Lower lobe of right lung (tissue), 2 donors: ENCODE measurements around the gene RABL2B. TPM values are rescaled to one million over a fixed set of nuclear protein-coding genes. Genes with fewer than 3 reads are reported as not detected.
"Not testable (repeated sequence)": the region's sequence is repeated elsewhere in the genome, so short reads cannot be mapped to it uniquely, and the experiment has no call there.

Source experiments
- ATAC-seq, 2 donors: fragments of 200-7000 bp; cut with Tn5 transposase; one replicate each; pipeline ENCODE4 v1.9.1; 2020 to 2022; ENCODE audit warnings: mild to moderate bottlenecking in 2 of 2, moderate library complexity in 2 of 2
- DNase-seq: peaks from one replicate; pipeline ENCODE4 v3.0.0-alpha.2; 2020
- H3K27ac ChIP-seq: fragments of 200-600 bp; one replicate; pipeline ENCODE4 v1.8.0; 2022
- H3K27me3 ChIP-seq: fragments of 200-600 bp; one replicate; pipeline ENCODE4 v1.8.0; 2022; ENCODE audit warnings: low read depth
- H3K36me3 ChIP-seq: fragments of 200-600 bp; one replicate; pipeline ENCODE4 v1.8.0; 2022; ENCODE audit warnings: mild to moderate bottlenecking
- H3K4me1 ChIP-seq: fragments of 200-600 bp; one replicate; pipeline ENCODE4 v1.8.0; 2022
- H3K4me3 ChIP-seq: fragments of 200-600 bp; one replicate; pipeline ENCODE4 v1.8.0; 2022; ENCODE audit warnings: mild to moderate bottlenecking
- H3K9me3 ChIP-seq: fragments of 200-600 bp; one replicate; pipeline ENCODE4 v1.8.0; 2022
- intact Hi-C: fragments of 100-400 bp; cut with DNase I; formaldehyde crosslinking; loops from one replicate; pipeline ENCODE4 v1.11.0; 2022
- long read RNA-seq: library from polyadenylated mRNA; unstranded; transcript quantifications from one replicate; pipeline ENCODE4 v2.0.0, GENCODE V29; 2021
- total RNA-seq: library from RNA; stranded (reverse); fragmentation: NEBNext Ultra II Directional; extraction: Animal tissue kit (Norgen Biotek cat#: 25700); gene quantifications from one replicate; pipeline ENCODE4 v1.2.1, GENCODE V29; 2021
- TF ChIP-seq, protein P1 (sequence below): fragments of 200-600 bp; IDR thresholded peaks from one replicate; pipeline ENCODE4 v1.8.0; 2022; ENCODE audit warnings: antibody characterized with exemption, mild to moderate bottlenecking
- donor health status: DM: no; HTN: yes; CAD: no; lungs with severe emphysema.

RABL2B gene
- total RNA-seq, result 46.3 TPM
- long read RNA-seq, transcript RABL2B-201 (9 exons, 2,140 nt), result major isoform, 6 of 51 reads
- long read RNA-seq, partial matches to known transcripts, result 7 of 51 reads
- long read RNA-seq, other reads (novel, unspliced or antisense), result 30 of 51 reads

DNA sequence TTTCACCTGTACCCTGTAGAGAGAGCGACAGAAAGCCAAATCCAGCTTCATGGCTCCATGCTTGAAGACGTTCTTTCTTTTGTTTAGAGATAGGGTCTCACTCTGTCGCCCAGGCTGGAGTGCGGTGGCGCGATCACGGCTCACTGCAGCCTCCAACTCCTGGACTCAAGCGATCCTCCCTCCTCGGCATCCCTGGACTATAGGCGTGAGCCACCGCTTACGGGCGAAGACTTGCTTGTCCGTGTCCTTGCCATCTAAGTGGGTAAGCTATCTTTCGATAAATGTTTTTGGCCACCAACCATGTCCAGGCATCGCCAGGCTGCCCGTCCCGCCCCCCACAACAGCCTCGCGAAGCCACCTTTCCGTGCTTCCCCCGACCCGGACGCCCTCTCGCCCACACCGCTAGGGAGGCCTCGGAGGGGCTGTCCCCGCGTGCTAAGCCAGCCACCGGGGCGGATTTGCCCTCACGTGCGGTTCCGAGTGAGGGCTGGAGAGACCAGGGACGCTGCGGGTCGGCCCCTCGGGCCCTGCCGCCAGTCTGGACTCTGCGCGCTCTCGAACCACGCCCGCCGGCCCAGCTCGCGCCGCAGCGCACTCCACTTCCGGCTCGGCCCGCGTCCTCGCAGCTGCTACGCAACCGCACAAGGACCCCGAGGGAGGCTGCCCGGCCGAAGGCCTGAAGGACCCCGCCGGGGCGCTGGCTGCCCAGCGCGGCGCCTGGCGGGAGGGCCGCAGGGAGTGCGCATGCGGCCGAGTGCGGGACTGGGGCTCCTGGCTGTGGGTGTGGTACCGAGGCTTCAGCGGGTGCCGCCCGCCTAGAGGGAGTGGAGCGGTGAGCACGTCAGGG, at the start of gene RABL2B:
Gene RABL2B, minus strand, starts transcription at position 604 of the 847 bp plus-strand sequence. CDS start 1,342 bp downstream, outside the sequence.
- H3K27me3 ChIP-seq, H3K36me3 ChIP-seq, intact Hi-C loops, H3K4me1 ChIP-seq, H3K9me3 ChIP-seq, H3K27ac ChIP-seq: not testable (repeated sequence)
- DNase-seq (peak; percentile 94), ATAC-seq (peak; percentile 99)
- peak within 1 kb of the TSS; percentile 62 for H3K4me3 ChIP-seq

DNA sequence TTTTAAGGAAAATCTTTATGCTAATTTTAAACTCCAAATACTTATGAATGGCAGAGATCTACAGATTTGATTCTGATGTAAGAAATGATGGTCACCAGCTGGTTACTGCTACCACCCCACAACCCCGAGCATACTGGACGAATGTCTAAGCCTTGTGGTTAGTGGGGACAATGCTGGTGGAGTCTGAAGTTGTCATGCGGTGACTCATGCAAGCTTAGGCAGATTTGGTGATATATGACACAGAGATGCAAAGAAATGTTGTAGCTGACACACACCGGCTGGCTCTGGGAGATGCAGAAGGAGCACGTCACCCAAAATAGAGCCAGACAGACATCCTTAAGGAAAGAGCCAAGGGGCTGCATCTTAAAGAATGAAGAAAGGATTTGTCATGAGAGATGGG, 3.5 kb upstream of the RABL2B start:
- H3K9me3 ChIP-seq, ATAC-seq, H3K27me3 ChIP-seq, intact Hi-C loops, DNase-seq, H3K27ac ChIP-seq, H3K4me1 ChIP-seq, H3K36me3 ChIP-seq, H3K4me3 ChIP-seq: not testable (repeated sequence)

DNA sequence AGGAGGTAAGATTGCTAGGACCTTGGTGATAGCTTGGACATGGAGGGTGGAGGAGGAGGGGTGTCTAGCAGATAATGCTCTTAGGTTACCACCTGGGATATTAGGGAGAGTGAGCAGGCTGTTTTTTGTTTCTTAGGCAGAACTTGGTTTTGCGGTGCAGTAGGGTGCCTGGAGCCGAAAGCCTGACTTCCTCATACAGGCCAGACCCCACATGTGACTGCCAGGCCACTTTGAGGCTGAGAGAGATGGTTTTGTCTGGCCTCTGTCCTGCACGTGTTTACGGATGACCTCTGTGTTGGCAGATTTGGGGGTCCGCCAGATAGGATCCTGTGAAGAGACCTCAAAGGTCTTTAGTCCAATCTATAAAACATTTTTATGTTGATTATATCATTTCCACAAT, 1.9 kb upstream of the RABL2B start:
- H3K27me3 ChIP-seq, H3K27ac ChIP-seq, intact Hi-C loops, ATAC-seq, H3K4me1 ChIP-seq, H3K9me3 ChIP-seq, H3K36me3 ChIP-seq, H3K4me3 ChIP-seq: not testable (repeated sequence)
- peak; percentile 45 for DNase-seq

DNA sequence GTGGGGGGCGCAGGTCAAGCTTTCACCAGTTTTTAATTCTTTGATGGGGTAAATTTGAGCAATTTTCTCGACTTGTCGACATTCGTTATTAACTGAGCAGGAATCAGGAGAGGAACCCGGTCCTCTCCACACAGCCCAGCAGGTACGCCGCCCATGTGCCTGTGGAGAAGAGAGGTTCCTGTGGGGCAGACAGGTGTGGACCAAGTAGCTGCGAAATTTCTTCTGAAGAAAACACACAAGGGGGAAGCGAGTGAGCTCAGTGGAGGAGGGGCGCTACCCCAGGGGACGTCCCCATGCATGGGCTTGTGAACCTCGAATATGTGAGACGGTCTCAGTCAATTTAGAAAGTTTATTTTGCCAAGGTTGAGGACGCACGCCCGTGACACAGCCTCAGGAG, 442 bp upstream of the RABL2B start:
- H3K9me3 ChIP-seq, H3K4me1 ChIP-seq, DNase-seq, intact Hi-C loops, H3K27me3 ChIP-seq, H3K36me3 ChIP-seq, H3K27ac ChIP-seq: not testable (repeated sequence)
- ATAC-seq, result peak; percentile 48 to 51
- peak overlapping the region; percentile 62 for H3K4me3 ChIP-seq

DNA sequence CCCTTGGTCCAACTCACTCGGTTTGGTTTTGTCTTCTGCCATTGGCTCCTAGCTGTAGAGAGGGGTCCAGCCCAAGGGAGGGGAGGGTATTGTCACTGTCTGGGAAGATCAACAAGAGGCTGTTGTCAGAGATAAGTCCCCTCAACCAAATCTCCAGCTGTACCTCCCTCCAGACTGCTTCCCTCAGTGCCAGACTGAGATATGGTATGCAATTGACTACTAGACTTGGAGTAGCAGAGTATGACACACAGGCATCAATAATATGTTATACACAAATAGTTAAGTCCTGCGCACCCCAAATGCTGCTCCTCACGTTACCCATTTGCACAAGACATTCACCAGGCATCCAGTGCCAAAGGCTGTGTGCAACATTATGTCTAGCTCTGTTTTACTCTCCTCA, 1.2 kb downstream of the RABL2B start:
- H3K9me3 ChIP-seq, intact Hi-C loops, DNase-seq, H3K4me1 ChIP-seq, H3K36me3 ChIP-seq, H3K27me3 ChIP-seq, H3K4me3 ChIP-seq, H3K27ac ChIP-seq, ATAC-seq: not testable (repeated sequence)

DNA sequence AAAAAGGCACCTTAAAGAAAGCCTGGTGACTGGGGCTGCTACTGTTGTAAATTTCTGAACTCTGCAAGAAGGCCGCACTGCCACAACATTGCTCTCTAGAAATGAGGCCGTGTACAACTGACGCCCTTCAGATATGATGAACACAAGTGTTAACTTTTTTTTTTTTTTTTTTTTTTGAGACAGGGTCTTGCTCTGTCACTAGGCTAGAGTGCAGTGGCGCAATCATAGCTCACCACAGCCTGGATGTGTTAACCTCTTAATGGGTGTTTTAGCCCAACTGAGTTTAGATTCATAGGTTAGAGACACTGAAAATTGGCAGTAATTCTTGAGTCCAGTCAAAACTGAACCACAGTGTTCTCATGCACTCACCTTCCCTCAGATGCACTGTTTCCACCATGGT, 3.2 kb downstream of the RABL2B start:
- H3K27ac ChIP-seq, H3K4me1 ChIP-seq, intact Hi-C loops, DNase-seq, ATAC-seq, H3K27me3 ChIP-seq, H3K9me3 ChIP-seq, H3K4me3 ChIP-seq, H3K36me3 ChIP-seq: not testable (repeated sequence)

DNA sequence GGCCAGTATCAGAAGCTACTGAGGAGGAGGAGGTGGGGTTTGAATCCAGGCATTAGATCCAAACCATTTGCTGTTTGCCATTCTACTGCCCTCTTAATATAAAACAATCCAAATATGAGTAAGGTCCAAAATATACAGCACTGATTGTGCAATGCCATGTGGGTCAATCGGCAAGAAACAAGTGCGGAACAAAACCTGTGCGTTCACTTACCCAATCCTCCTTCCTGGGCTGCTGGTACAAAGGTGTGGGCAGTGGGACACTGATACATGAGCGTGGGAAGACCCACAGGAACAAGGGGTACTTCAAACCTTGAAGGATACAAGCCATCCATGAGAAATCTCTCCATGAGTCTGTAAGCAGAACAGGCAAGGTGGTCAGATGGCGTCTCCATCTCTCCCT, 5.8 kb downstream of the RABL2B start:
- DNase-seq, H3K9me3 ChIP-seq, H3K4me3 ChIP-seq, H3K27me3 ChIP-seq, H3K4me1 ChIP-seq, intact Hi-C loops, H3K36me3 ChIP-seq, H3K27ac ChIP-seq: not testable (repeated sequence)
- ATAC-seq, result peak in 1 of 2 donors; percentile 72

DNA sequence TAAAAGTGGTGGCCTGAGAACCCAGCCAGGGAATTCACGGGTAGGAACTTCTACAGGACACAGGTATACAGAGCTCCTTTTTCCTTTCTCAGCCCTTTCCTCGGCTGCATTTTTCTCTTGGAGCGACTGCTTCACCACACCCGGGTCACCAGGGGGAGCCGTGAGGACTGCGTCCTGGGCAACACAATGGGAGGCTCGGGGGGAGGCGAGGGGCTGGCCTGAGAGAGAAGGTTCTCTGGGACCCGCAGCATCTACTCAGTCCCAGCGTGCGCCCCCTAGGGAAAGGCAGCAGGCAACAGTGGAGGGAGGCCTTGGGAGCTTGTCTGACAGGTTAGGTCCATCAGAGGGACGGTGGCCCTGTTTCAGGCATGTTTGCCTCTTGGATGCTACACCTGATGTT, 8.3 kb downstream of the RABL2B start:
- H3K4me3 ChIP-seq, H3K36me3 ChIP-seq, H3K27me3 ChIP-seq, H3K27ac ChIP-seq, H3K9me3 ChIP-seq, H3K4me1 ChIP-seq, intact Hi-C loops: not testable (repeated sequence)
- DNase-seq, result peak; percentile 59
- peak; percentile 61 to 71 for ATAC-seq
- TF ChIP-seq, protein P1, sequence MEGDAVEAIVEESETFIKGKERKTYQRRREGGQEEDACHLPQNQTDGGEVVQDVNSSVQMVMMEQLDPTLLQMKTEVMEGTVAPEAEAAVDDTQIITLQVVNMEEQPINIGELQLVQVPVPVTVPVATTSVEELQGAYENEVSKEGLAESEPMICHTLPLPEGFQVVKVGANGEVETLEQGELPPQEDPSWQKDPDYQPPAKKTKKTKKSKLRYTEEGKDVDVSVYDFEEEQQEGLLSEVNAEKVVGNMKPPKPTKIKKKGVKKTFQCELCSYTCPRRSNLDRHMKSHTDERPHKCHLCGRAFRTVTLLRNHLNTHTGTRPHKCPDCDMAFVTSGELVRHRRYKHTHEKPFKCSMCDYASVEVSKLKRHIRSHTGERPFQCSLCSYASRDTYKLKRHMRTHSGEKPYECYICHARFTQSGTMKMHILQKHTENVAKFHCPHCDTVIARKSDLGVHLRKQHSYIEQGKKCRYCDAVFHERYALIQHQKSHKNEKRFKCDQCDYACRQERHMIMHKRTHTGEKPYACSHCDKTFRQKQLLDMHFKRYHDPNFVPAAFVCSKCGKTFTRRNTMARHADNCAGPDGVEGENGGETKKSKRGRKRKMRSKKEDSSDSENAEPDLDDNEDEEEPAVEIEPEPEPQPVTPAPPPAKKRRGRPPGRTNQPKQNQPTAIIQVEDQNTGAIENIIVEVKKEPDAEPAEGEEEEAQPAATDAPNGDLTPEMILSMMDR, result peak; percentile 37

DNA sequence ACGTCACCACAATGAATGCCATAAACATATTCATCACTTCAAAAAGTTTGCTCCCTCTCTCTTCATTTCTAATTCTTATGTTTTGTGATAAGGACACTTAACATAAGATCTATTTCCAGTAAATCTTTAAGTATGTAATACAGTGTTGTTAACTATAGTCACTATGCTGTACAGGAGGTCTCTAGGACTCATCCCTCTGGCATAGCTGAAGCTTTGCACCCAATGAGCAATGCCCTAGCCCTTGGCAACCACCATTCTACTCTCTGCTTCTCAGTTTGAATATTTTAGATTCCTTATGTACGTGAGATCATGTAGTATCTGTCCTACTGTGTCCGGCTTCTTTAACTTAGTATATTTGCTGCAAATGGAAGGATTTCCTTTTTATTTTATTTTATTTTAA, 19.1 kb downstream of the RABL2B start:
- H3K36me3 ChIP-seq, DNase-seq, ATAC-seq, H3K27ac ChIP-seq, H3K27me3 ChIP-seq, H3K4me3 ChIP-seq, intact Hi-C loops, H3K4me1 ChIP-seq, H3K9me3 ChIP-seq: not testable (repeated sequence)

DNA sequence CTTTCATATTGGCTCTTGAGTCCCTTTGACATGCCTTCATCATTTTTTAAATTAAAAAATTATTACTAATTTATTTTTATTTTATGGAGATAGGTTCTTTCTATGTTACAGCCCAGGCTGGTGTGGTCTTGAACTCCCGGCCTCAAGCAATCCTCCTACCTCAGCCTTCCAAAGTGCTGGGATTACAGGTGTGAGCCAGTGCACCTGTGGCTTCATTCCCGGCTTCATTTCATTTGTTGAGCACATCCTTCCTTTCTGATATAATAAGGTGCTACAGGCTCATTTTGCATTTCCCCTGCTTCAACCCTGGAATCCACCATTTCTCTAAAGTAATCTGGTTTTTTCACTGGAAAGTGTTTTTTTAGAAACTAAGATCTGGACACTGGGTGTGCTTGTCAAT, 21.6 kb downstream of the RABL2B start:
- H3K27ac ChIP-seq, H3K27me3 ChIP-seq, intact Hi-C loops, DNase-seq, ATAC-seq, H3K4me3 ChIP-seq, H3K9me3 ChIP-seq, H3K36me3 ChIP-seq: not testable (repeated sequence)
- peaks cover 12% of the 10 kb centered on the region for H3K4me1 ChIP-seq

DNA sequence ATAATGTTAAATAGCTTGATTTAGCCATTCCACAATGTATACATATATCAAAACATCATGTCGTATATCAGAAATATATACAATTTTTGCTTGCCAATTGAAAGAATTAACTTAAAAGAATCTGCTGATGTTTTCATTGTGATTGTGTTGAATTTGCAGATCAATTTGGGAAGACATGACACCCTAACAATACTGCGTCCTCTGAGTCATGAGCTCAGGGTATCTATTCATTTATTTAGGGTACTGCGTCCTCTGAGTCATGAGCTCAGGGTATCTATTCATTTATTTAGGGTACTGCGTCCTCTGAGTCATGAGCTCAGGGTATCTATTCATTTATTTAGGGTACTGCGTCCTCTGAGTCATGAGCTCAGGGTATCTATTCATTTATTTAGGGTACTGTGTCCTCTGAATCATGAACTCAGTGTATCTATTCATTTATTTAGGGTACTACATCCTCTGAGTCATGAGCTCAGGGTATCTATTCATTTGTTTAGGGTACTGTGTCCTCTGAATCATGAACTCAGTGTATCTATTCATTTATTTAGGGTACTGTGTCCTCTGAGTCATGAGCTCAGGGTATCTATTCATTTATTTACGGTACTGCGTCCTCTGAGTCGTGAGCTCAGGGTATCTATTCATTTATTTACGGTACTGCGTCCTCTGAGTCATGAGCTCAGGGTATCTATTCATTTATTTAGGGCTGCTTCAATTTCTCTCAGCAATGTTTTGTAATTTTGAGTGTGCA, 23.7 kb downstream of the RABL2B start:
- H3K27me3 ChIP-seq, H3K4me3 ChIP-seq, H3K27ac ChIP-seq, H3K9me3 ChIP-seq, intact Hi-C loops, H3K36me3 ChIP-seq, DNase-seq, ATAC-seq: not testable (repeated sequence)
- H3K4me1 ChIP-seq, result peaks cover 13% of the 10 kb centered on the region
